ENCODE measurements around the gene EFCAB6.

- TF ChIP-seq POLR2A (IDR thresholded peaks at IDR 0.05; ENCODE audit: low read depth, low read length) (no peak), TAF1 (IDR thresholded peaks at IDR 0.05; ENCODE audit: low read depth, low read length) (no peak), POLR2AphosphoS5 (IDR thresholded peaks at IDR 0.05; ENCODE audit: low read depth, low read length) (no peak)
These were observed 47.1 kb upstream of the EFCAB6 start for GRCh38 chr22:43859176-43859575.

Data from GM12891 (cell line).